AG04449 (cell line): ENCODE data around the gene TMEM126A.
"Not testable (repeated sequence)": the region's sequence is repeated elsewhere in the genome, so short reads cannot be mapped to it uniquely, and the experiment has no call there.

Experiments
- CTCF ChIA-PET: fragments of 350-600 bp; formaldehyde crosslinking; extraction: SDS; loops from one replicate; lab custom pipeline; 2021; ENCODE audit warnings: antibody characterized with exemption; lab: Yijun Ruan, JAX
- POLR2A ChIA-PET: fragments of 400-600, 350-600 bp; formaldehyde crosslinking; extraction: SDS; loops from one replicate; lab custom pipeline; 2020; ENCODE audit warnings: antibody characterized with exemption, inconsistent platforms; lab: Yijun Ruan, JAX
- DNase-seq: peaks from one replicate; pipeline ENCODE4 v3.0.0-alpha.2; 2010; ENCODE audit warnings: low read depth, low spot score
- H3K4me3 ChIP-seq: 2 replicates; pipeline ENCODE4 v1.5.1; 2011; ENCODE audit warnings: low read depth, mild to moderate bottlenecking, control low read depth, low read length
- CTCF ChIP-seq: IDR thresholded peaks from one replicate; pipeline ENCODE4 v1.5.1; 2011; ENCODE audit warnings: mild to moderate bottlenecking, moderate library complexity, low read length, control low read depth, inconsistent platforms; ENCODE audit not compliant: insufficient read depth; ENCODE audit errors: missing control alignments

Gene TMEM126A

DNA sequence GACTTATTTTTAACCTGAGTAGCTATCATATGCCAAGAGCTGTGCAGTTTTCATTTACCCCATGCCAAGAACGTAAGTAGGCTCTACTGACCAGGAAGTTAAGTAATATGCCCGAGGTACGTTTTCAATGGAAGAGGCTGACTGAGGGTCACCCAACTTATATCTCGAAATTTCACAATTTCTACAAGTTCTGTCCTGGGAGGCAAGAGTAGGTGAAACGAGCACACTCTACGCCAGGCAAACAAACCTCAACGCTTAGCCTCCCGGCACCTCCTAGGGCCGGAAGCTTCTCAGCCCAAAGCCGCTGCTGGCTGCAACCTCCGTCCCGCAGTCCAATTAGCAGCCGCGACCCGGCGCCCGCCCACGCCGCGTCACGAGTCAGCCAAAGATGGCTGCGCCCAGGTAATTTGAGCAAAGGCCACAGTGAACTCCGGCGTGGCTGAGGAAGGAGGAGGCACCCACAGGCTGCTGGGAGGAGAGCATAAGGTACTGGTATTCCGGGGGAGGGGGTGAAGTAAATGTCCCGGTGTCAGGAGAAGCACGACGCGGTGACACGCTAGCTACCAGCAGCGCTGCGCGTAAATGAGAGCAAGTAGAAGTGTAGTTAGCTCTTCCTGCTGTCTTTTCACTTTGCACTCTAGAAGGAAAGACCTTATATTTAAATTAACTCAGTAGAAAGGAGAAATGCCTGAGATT, at the start of gene TMEM126A:
TSS of gene TMEM126A (plus strand) at position 364 of the 696 bp plus-strand sequence. CDS start 2,289 bp downstream, outside the sequence.
- no peak for DNase-seq
- ChIA-PET POLR2A (interaction anchor here (0.7 to 1.8 kb wide), 2 partner anchors 13 to 20 kb away, joined by 3 to 14 read pairs; partner anchors contain the start of genes DLG2 and TMEM126B), CTCF (interaction anchor here (1.0 to 1.5 kb wide), 6 partner anchors 9 to 207 kb away, joined by 3 to 6 read pairs (median 3); partner anchors contain the start of genes CCDC83 and TMEM126B)
- peak within 1 kb of the TSS; percentile 76 for H3K4me3 ChIP-seq
- no peak for TF ChIP-seq CTCF

DNA sequence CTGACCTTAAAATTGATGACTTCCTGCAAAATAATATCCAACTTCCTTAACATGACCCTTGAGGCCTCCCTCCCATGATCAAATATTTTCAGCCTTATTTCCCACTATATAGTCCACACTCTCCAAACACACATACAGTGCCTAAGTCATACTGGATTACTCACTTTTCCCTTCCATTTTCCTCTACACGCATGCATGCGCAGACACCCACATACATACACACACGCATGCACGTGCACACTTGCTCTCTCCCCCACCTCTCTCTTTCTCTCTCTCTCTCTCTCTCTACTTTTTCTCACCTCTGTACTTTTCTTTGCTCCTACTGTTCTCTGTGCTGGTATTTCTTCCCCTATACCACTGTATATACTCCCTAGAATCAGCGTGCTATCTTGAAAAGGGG, 48.7 kb upstream of the TMEM126A start:
- no peak for TF ChIP-seq CTCF
- DNase-seq: no peak
- CTCF ChIA-PET: no interaction called here
- H3K4me3 ChIP-seq: no peak overlapping the region
- POLR2A ChIA-PET: no interaction called here

- DNase-seq: no peak
- TF ChIP-seq CTCF: no peak
- ChIA-PET POLR2A (no interaction called here), CTCF (interaction anchor here (0.9 to 1.1 kb wide), 2 partner anchors 8 to 13 kb away, joined by 3 to 4 read pairs; no protein-coding TSS in a partner anchor)
- H3K4me3 ChIP-seq: no peak overlapping the region
Observed at GRCh38 chr11:85602526-85603213, 45.1 kb upstream of the TMEM126A start.

- TF ChIP-seq CTCF: no peak
- no peak overlapping the region for H3K4me3 ChIP-seq
- ChIA-PET POLR2A (no interaction called here), CTCF (interaction anchor here (0.9 to 1.1 kb wide), 2 partner anchors 8 to 13 kb away, joined by 3 to 4 read pairs; no protein-coding TSS in a partner anchor)
- no peak for DNase-seq
Observed at GRCh38 chr11:85603220-85603619, 44.5 kb upstream of the TMEM126A start.

- DNase-seq, POLR2A ChIA-PET, H3K4me3 ChIP-seq, CTCF ChIA-PET: not testable (repeated sequence)
Observed at GRCh38 chr11:85606237-85606636, 41.5 kb upstream of the TMEM126A start.

DNA sequence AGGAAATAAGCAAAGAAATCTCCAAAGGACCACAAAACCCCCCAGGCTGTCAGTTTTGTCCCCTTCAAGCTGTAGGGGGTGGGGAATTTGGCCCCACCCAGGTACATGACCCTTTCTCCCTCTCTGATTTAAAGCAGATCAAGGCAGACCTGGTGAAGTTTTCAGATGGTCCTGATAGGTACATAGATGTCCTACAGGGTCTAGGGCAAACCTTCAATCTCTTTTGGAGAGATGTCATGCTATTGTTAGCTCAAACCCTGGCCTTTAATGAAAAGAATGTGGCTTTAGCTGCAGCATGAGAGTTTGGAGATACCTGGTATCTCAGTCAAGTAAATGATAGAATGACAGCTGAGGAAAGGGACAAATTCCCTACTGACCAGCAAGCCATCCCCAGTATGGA, 39.1 kb upstream of the TMEM126A start:
- H3K4me3 ChIP-seq, POLR2A ChIA-PET, DNase-seq, CTCF ChIA-PET: not testable (repeated sequence)

- POLR2A ChIA-PET, DNase-seq, CTCF ChIA-PET, H3K4me3 ChIP-seq: not testable (repeated sequence)
Observed at GRCh38 chr11:85609286-85609685, 38.5 kb upstream of the TMEM126A start.

- DNase-seq, CTCF ChIA-PET, POLR2A ChIA-PET, H3K4me3 ChIP-seq: not testable (repeated sequence)
Observed at GRCh38 chr11:85611643-85612042, 36.1 kb upstream of the TMEM126A start.
